GM15510 (cell line): ENCODE results near the gene SRL.

ENCODE experiments used
- POLR2A ChIP-seq: IDR thresholded peaks from 3 replicates; pipeline ENCODE4 v1.6.1; 2011; ENCODE audit warnings: borderline replicate concordance; ENCODE audit not compliant: insufficient read length; ENCODE audit errors: extremely low read depth

Gene SRL

DNA sequence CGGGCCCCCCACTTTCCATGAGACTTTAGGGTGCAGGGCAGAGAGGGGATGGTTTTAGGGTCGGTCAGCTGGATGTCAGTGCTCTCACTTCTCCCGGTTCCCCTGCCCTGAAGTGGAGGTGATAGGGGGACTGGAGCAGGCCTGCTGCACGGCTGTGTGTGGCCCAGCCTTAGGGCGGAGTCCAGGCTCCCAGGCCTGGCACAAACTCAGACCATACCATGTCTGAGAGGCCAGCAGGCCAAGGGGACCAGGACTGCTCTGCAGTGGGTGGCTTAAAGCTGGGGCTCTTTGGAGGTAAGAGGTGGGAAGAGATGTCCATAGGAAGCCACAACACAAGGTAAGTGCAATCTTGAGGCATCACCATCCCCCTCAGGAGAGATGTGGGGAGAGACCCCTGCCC, 22.7 kb upstream of the SRL start:
- no peak for TF ChIP-seq POLR2A

DNA sequence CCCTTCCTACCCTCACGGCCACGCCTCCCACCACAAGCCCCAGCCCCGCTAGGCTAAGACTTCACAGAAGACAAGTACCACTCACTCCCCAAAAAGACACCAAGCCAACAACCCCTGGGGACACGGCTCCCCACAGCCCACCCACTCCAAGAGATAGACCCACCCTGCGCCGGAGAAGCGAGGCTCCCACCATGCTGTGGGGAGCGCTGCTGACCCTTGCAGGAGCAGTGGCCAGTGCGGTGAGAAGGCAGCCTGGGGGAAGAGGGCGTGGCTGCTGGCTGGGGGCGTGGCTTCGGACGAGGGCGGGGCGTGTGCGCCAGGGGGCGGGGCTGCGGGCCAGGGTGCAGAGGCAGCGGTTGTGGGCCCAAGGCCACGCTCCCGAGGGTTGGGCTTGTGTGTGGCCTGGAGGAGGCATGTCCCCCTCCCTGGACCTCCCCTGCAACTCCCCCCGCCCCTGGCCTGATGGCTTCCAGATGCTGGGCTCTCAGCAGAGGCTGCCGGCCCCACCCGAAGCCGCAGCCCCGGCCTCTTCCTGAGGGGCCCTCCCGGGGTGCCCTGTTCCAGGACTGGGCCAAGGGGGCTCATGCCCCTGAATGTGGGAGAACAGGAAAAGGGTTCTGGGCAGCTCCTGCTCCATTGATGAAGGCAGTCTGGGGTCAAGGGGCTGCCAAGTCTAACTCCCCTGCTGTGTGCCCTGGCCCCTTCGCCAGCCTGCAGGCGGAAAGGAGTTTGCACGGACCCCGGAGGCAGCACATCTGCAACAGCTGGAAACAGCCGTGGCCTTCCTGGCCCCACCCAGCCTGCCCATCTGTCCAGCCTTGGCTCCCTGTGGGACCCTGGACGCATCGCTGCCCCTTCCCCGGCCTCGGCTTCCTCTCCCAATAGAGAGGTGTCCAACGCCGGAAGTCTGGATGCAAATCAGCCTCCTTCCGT, 21.9 kb upstream of the SRL start:
- TF ChIP-seq POLR2A, result no peak

DNA sequence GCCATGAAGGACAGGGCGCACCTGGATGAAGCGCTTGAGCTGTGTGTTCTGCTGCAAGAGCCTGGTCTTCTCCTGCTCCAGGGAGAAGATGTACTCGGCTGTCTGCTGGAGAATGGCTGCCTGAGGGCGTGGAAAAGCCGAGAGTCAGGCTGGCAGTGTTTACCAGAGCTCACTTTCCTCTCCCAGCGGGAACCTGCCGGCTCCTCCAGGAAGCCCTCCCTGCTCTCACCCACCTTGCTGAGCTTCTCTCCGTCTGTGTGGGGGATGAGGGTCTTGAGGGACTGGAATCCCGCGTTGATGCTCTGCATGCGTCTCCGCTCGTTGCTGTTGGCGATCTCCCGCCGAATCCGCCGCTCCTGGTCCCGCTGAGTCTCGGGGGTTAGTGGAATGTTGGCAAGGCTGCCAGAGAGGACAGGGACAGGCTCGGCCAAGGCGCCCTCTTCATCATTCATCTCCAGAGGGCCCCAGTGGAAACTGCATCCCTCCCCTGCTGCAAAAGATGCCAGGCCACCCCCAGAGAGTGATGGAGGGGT, 20.5 kb upstream of the SRL start:
- no peak for TF ChIP-seq POLR2A

DNA sequence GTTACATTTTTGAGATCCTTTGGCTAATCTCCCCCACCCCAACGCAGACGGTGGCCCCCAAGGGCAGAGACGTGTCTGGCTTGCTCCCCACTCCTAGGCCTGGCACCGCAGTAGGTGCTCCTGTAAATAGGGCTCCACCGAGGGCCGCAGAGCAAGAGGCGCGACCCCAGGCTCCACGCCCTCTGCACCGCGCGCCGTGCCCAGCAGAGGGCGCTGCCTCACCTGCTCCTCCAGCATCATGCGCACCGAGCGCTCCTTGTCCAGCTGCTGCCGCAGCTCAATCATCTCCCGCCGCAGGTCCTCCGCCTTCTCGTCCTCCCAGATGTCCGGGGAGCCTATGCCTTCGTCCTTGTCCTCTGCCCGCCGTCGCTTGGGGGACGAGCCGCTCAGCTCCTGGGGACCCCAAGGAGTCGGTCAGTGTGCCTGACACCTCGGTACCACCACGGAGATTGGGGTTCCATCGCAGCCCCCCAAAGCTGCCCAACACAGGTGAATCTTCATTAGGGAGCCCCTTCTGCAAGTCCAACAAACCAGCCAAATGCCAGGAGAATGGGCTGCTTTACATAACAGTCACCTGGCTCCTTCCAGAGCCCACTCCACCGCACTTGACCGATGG, 19.8 kb upstream of the SRL start:
- TF ChIP-seq POLR2A, result no peak

DNA sequence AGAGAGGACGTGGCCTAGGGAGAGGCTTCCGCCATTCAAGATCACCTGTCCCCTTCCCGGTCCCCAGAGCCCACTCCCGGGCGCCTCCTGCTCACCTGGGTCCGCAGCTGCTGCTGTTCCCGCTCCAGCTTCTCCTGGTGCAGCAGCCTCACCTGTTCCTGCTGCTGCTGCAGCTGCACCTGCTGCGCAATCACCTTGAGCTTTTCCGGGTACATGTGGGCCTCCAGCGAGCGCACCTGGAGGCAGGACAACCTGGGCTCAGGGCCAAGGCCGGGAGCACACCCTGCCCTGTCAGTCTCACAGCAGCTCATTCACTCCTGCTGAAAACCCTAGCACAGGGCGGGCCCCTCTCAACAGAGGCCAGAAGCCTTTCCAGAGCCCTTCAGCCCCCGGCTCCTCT, 18.5 kb upstream of the SRL start:
- no peak for TF ChIP-seq POLR2A

GRCh38 chr16:4257646-4258556, 16.0 kb upstream of the SRL start:
- no peak for TF ChIP-seq POLR2A

GRCh38 chr16:4253394-4254150, 11.7 kb upstream of the SRL start:
- peak; percentile 95 for TF ChIP-seq POLR2A

GRCh38 chr16:4249530-4250308, 7.8 kb upstream of the SRL start:
- TF ChIP-seq POLR2A, result no peak

DNA sequence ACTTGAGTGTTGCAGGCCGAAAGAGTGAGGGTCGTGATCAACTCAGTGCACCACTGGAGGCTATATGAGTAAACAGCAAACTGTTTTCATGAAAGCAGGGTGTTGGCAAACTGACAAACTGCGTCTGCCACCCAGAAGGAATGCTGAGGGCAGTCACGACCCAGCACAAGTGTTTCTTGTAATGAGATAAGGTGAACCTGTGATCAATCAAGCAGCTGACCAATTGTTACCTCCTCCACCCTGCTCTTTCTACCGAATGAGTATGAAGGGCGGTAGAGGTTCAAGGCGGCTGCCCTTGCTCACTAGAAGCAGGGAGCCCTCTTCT, 5.5 kb upstream of the SRL start:
- TF ChIP-seq POLR2A, result no peak

DNA sequence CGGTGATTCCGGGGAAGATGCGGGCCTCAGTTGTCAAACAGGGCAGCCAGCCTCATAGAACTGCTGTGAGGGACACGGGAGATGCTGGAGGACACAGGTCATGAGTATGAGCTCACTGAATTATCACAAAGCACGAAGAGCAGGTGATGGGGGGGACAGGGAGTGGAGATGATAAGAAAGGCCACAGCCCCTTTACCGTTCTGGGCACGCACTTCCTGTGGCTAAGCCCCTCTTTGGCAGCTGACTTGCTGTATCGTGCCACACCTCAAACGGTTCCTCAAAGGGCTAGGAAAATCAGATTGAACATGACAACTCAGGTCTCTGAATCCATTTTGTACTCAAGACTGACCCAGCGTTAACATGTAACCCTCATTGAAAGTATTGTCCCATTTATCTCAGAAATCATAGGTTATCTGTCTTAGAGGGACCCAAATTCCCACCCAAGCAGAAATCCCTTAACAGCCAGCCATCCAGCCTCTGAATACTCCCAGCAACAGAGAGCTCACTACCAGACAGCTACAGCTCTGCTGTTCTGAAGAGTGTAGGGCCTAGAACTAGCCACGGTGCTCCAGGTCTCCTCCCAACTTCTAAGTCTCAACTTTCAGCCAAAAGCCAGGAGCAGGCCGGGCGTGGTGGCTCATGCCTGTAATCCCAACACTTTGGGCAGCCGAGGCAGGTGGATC, 5.0 kb upstream of the SRL start:
- no peak for TF ChIP-seq POLR2A

DNA sequence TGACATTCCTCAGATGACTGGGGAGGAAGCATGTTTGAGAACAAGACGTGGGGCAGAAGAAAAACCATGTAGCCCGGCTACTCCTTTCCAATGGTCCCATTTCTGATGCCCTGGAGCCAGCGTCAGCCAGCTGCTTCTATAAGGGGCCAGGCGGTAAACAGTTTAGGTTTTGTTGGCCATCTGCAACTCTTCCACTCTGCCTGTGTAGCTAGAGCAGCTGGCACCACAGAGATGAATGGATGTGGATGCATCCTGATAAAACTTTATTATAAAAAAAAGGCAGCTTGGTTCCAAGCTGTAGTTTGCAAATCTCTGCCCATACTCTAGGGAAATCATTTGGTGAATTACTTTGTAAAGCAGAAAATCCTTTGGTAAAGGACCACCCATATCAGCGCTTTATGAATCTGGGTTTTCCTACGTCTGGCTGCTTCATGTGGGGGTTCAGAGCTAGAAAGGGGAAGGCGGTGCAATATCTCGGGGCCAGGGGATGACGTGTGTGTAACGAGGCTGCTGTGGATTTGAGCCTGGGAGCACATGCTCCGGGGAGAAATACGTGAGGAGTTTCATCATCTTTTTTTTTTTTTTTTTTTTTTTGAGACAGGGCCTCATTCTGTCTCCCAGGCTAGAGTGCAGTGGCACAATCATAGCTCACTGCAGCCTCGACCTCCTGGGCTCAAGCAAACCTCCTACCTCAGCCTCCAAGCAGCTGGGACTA, 3.4 kb upstream of the SRL start:
- no peak for TF ChIP-seq POLR2A
